SK-N-SH treated with all-trans-retinoic acid at 6 μM for 48 hours (cell line): ENCODE data around the gene TNRC6A.
"Not testable (repeated sequence)": the region's sequence is repeated elsewhere in the genome, so short reads cannot be mapped to it uniquely, and the experiment has no call there.

Source experiments
- ATAC-seq: fragments of 200-7000 bp; cut with Tn5 transposase; 3 replicates; pipeline ENCODE4 v1.9.1; 2020; ENCODE audit warnings: mild to moderate bottlenecking, moderate library complexity
- BACH2 ChIP-seq: fragments of 250-450 bp; sonication (Bioruptor Pico); IDR thresholded peaks from 2 replicates; pipeline ENCODE4 v1.9.0; 2021; ENCODE audit warnings: mild to moderate bottlenecking, borderline replicate concordance
- CSDC2 ChIP-seq: fragments of 250-450 bp; sonication (Bioruptor Pico); IDR thresholded peaks from 2 replicates; pipeline ENCODE4 v1.5.0; 2020; ENCODE audit warnings: mild to moderate bottlenecking, moderate library complexity
- ISL1 ChIP-seq: fragments of 250-450 bp; sonication (Bioruptor Pico); IDR thresholded peaks from 2 replicates; pipeline ENCODE4 v2.1.2; 2022; ENCODE audit warnings: mild to moderate bottlenecking, moderate library complexity
- OSR1 ChIP-seq: fragments of 250-450 bp; sonication (Bioruptor Pico); IDR thresholded peaks from 2 replicates; pipeline ENCODE4 v1.8.0; 2022; ENCODE audit warnings: moderate library complexity, mild to moderate bottlenecking, inconsistent platforms
- RARB ChIP-seq: fragments of 250-450 bp; sonication (Bioruptor Pico); IDR thresholded peaks from 2 replicates; pipeline ENCODE4 v1.8.0; 2021; ENCODE audit warnings: mild to moderate bottlenecking, moderate library complexity
- SNAI2 ChIP-seq: fragments of 250-450 bp; sonication (Bioruptor Pico); IDR thresholded peaks from 2 replicates; pipeline ENCODE4 v1.5.0; 2020; ENCODE audit warnings: mild to moderate bottlenecking, moderate library complexity
- TCF4 ChIP-seq: fragments of 250-450 bp; sonication (Bioruptor Pico); IDR thresholded peaks from 2 replicates; pipeline ENCODE4 v1.8.0; 2021; ENCODE audit warnings: mild to moderate bottlenecking, moderate library complexity, borderline replicate concordance
- TOX ChIP-seq: fragments of 250-450 bp; sonication (Bioruptor Pico); IDR thresholded peaks from 2 replicates; pipeline ENCODE4 v1.8.0; 2021; ENCODE audit warnings: mild to moderate bottlenecking, moderate library complexity, borderline replicate concordance
- ZC3H10 ChIP-seq: fragments of 250-450 bp; sonication (Bioruptor Pico); IDR thresholded peaks from 2 replicates; pipeline ENCODE4 v1.5.1; 2021; ENCODE audit warnings: mild to moderate bottlenecking, moderate library complexity
- ZFP30 ChIP-seq: fragments of 450-650 bp; formaldehyde crosslinking; IDR thresholded peaks from 2 replicates; pipeline ENCODE4 v1.5.0; 2022; ENCODE audit warnings: mild to moderate bottlenecking, moderate library complexity
- ZNF565 ChIP-seq: fragments of 450-650 bp; formaldehyde crosslinking; conservative IDR thresholded peaks from 2 replicates; pipeline ENCODE4 v1.5.0; 2020; ENCODE audit warnings: low read depth, mild to moderate bottlenecking, moderate library complexity
- ZNF70 ChIP-seq: fragments of 450-650 bp; formaldehyde crosslinking; IDR thresholded peaks from 2 replicates; pipeline ENCODE4 v1.5.0; 2020; ENCODE audit warnings: mild to moderate bottlenecking, moderate library complexity
- TF ChIP-seq, protein P1 (sequence below): fragments of 250-450 bp; sonication (Bioruptor Pico); IDR thresholded peaks from 2 replicates; pipeline ENCODE4 v1.5.1; 2020; ENCODE audit warnings: low read depth, mild to moderate bottlenecking, moderate library complexity
- TF ChIP-seq, protein P2 (sequence below): fragments of 250-450 bp; sonication (Bioruptor Pico); IDR thresholded peaks from 2 replicates; pipeline ENCODE4 v1.5.1; 2021; ENCODE audit warnings: mild to moderate bottlenecking, moderate library complexity
- TF ChIP-seq, protein P3 (sequence below): fragments of 250-450 bp; sonication (Bioruptor Pico); IDR thresholded peaks from 2 replicates; pipeline ENCODE4 v1.8.0; 2021; ENCODE audit warnings: low read depth, mild to moderate bottlenecking, moderate library complexity, borderline replicate concordance
- TF ChIP-seq, protein P4 (sequence below): fragments of 250-450 bp; sonication (Bioruptor Pico); IDR thresholded peaks from 2 replicates; pipeline ENCODE4 v1.8.0; 2020; ENCODE audit warnings: mild to moderate bottlenecking, moderate library complexity, borderline replicate concordance
- TF ChIP-seq, protein P5 (sequence below): fragments of 250-450 bp; sonication (Bioruptor Pico); IDR thresholded peaks from 2 replicates; pipeline ENCODE4 v1.5.0; 2020; ENCODE audit warnings: mild to moderate bottlenecking, moderate library complexity

The TNRC6A gene

DNA sequence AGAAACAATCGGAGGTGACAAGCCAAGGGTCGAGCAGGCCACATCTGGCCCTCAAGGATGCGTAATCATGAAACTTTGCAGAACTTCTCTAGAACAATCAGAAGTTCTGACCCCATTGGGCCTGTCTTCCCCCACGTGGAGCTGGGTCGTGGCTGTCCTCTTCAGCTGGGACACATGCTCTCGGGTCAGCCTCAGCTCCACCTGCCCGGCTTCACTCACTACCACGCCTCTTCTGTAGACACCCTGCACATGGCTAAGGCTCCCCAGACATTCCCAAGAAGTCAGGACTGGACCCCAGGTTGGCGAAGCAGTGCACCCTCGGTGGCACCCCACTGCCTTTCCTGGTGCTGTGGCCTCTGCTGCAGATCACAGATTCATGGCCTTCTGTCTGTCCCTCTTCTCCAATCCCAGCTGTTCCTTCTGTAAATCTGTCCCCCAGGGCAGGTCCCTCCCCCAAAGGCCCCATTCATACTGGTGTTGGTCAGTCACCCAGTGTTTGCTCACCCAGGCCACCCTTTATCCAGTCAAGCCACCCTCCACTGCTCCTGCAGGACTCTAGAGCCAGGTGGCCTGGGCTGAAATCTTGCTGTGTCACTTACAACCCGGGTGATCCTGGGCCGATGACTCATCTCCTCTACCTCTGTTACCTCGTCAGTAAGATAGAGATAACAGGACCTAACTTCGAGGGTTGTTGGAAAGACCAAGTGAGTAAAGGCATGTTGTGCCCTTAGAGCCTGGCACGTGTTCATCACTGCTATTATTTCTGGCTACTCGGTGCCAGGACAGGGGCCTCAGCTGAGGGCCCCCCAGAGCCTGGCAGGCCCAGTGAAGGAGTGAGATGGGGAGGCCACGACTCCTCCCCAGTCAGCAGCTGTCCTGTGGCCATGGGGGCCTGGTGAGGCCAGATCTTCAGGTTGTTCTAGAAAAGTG lies 114.9 kb downstream of the TNRC6A start:
- TF ChIP-seq SNAI2 (CRISPR knock-in tag) (no peak), ISL1 (no peak), TCF4 (CRISPR knock-in tag) (no peak), CSDC2 (CRISPR knock-in tag) (no peak), ZFP30 (no peak), TOX (CRISPR knock-in tag) (no peak)
- TF ChIP-seq, protein P1, sequence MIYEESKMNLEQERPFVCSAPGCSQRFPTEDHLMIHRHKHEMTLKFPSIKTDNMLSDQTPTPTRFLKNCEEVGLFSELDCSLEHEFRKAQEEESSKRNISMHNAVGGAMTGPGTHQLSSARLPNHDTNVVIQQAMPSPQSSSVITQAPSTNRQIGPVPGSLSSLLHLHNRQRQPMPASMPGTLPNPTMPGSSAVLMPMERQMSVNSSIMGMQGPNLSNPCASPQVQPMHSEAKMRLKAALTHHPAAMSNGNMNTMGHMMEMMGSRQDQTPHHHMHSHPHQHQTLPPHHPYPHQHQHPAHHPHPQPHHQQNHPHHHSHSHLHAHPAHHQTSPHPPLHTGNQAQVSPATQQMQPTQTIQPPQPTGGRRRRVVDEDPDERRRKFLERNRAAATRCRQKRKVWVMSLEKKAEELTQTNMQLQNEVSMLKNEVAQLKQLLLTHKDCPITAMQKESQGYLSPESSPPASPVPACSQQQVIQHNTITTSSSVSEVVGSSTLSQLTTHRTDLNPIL = no peak
- TF ChIP-seq, protein P2, sequence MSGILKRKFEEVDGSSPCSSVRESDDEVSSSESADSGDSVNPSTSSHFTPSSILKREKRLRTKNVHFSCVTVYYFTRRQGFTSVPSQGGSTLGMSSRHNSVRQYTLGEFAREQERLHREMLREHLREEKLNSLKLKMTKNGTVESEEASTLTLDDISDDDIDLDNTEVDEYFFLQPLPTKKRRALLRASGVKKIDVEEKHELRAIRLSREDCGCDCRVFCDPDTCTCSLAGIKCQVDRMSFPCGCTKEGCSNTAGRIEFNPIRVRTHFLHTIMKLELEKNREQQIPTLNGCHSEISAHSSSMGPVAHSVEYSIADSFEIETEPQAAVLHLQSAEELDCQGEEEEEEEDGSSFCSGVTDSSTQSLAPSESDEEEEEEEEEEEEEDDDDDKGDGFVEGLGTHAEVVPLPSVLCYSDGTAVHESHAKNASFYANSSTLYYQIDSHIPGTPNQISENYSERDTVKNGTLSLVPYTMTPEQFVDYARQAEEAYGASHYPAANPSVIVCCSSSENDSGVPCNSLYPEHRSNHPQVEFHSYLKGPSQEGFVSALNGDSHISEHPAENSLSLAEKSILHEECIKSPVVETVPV (CRISPR knock-in tag) = no peak
- TF ChIP-seq, protein P3, sequence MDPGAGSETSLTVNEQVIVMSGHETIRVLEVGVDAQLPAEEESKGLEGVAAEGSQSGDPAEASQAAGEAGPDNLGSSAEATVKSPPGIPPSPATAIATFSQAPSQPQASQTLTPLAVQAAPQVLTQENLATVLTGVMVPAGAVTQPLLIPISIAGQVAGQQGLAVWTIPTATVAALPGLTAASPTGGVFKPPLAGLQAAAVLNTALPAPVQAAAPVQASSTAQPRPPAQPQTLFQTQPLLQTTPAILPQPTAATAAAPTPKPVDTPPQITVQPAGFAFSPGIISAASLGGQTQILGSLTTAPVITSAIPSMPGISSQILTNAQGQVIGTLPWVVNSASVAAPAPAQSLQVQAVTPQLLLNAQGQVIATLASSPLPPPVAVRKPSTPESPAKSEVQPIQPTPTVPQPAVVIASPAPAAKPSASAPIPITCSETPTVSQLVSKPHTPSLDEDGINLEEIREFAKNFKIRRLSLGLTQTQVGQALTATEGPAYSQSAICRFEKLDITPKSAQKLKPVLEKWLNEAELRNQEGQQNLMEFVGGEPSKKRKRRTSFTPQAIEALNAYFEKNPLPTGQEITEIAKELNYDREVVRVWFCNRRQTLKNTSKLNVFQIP (CRISPR knock-in tag) = no peak
- TF ChIP-seq, protein P4, sequence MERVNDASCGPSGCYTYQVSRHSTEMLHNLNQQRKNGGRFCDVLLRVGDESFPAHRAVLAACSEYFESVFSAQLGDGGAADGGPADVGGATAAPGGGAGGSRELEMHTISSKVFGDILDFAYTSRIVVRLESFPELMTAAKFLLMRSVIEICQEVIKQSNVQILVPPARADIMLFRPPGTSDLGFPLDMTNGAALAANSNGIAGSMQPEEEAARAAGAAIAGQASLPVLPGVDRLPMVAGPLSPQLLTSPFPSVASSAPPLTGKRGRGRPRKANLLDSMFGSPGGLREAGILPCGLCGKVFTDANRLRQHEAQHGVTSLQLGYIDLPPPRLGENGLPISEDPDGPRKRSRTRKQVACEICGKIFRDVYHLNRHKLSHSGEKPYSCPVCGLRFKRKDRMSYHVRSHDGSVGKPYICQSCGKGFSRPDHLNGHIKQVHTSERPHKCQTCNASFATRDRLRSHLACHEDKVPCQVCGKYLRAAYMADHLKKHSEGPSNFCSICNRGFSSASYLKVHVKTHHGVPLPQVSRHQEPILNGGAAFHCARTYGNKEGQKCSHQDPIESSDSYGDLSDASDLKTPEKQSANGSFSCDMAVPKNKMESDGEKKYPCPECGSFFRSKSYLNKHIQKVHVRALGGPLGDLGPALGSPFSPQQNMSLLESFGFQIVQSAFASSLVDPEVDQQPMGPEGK (CRISPR knock-in tag) = no peak
- no peak for ATAC-seq

DNA sequence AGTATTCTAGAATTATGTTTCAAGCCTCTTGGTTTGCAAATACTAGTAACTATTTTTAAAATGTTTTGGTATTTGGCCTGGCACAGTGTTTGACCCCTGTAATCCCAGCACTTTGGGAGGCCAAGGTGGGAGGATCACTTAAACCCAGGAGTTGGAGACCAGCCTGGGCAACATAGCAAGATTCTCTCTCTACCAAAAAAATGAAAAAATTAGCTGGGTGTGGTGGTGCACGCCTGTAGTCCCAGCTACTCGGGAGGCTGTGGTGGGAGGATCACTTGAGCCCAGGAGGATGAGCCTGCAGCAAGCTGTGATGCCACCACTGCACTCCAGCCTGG lies 115.5 kb downstream of the TNRC6A start:
- not testable (repeated sequence) for ATAC-seq

DNA sequence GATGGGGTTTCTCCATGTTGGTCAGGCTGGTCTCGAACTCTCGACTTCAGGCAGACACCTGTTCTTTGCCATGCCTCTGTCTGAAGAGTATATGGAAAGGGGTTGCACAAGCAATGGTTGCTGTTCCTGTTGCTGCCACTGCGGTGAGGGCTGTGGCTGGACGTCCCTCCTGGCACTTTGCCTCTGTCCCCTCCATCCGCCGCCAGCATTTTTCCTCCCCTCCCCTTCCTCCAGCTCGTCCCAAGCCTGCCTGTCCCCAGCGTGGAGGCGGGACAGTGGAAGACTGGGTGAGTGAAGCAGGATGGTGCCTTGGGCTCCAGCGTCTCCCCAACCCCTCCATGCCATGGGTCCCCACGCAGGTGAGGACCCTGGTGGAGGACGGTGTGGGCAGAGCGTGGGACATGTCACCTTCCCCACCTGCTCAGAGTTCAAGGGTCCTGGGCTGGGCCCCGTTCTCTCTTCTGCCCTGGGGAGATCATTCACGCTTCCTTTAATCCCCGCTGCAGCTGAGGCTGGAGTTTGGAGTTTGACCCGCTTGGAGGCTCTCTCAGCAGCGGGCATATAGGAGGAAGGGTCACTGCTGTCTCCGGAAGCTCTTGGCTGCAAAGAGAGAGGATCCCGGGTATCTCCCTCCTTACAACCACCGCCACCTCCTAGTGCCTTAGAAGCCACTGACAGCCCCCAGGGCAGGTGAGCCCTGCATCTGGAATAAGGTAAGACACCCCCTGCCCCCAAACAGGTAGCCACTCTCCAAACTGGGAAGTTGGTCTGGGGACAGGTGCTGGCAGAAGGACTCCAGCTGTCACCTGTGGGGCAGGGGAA lies 116.5 kb downstream of the TNRC6A start, which contains the start of gene SLC5A11:
Gene SLC5A11, plus strand, starts transcription at position 238 of the 822 bp plus-strand sequence. CDS start 12,681 bp downstream, outside the sequence.
- ATAC-seq = no peak
- TF ChIP-seq, protein P1 = no peak
- no peak for TF ChIP-seq RARB (CRISPR knock-in tag)
- TF ChIP-seq ZC3H10 = no peak
- no peak for TF ChIP-seq OSR1
- no peak for TF ChIP-seq ISL1

DNA sequence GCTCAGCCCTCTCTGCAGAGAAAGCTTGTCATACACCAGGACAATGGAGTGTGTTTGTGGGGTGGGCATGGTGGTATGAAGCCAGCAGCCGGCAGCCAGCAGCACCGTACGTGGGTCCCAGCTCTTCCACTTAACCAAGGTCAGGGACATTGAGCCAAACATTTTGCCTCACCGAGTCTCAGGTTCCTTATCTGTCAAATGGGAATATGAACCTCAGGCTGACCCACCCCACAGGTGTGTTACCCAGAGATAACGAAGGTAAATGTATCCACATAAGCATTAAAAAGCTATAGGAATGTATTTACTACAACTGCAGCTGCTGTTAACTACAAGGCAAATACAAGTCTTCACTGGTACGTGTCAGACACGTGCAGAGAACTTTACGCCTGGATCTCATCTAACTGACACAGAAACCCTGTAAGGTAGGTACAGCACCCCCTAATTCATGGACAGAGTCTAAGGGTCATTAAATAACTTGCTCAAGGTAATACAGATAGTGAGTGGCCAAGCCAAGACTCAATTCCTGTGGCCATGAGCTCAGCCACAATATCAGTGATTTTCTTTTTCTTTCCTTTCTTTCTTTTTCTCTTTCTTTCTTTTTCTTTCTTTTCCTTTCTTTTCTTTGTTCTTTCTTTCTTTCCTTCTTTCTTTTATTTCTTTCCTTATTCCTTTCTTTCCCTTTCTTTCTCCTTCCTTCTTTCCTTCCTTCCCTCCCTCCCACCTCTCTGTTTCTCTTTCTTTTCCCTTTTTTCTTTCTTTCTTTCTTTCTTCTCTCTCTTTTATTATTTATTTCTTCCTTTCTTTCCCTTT lies 117.3 kb downstream of the TNRC6A start:
- TF ChIP-seq, protein P3 (CRISPR knock-in tag) = no peak
- TF ChIP-seq TCF4 (CRISPR knock-in tag) (no peak), ZFP30 (no peak), ZNF565 (CRISPR knock-in tag) (no peak), BACH2 (CRISPR knock-in tag) (no peak), ZC3H10 (no peak), RARB (CRISPR knock-in tag) (no peak), ZNF70 (CRISPR knock-in tag) (no peak), SNAI2 (CRISPR knock-in tag) (no peak)
- TF ChIP-seq, protein P5, sequence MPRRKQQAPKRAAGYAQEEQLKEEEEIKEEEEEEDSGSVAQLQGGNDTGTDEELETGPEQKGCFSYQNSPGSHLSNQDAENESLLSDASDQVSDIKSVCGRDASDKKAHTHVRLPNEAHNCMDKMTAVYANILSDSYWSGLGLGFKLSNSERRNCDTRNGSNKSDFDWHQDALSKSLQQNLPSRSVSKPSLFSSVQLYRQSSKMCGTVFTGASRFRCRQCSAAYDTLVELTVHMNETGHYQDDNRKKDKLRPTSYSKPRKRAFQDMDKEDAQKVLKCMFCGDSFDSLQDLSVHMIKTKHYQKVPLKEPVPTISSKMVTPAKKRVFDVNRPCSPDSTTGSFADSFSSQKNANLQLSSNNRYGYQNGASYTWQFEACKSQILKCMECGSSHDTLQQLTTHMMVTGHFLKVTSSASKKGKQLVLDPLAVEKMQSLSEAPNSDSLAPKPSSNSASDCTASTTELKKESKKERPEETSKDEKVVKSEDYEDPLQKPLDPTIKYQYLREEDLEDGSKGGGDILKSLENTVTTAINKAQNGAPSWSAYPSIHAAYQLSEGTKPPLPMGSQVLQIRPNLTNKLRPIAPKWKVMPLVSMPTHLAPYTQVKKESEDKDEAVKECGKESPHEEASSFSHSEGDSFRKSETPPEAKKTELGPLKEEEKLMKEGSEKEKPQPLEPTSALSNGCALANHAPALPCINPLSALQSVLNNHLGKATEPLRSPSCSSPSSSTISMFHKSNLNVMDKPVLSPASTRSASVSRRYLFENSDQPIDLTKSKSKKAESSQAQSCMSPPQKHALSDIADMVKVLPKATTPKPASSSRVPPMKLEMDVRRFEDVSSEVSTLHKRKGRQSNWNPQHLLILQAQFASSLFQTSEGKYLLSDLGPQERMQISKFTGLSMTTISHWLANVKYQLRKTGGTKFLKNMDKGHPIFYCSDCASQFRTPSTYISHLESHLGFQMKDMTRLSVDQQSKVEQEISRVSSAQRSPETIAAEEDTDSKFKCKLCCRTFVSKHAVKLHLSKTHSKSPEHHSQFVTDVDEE = no peak
- TF ChIP-seq, protein P2 (CRISPR knock-in tag) = no peak
- TF ChIP-seq, all 23 proteins: peak for 0
- ATAC-seq = no peak
